ENCODE results near the gene RBP3.
"Not testable (repeated sequence)": the region's sequence is repeated elsewhere in the genome, so short reads cannot be mapped to it uniquely, and the experiment has no call there.

RBP3 gene

DNA sequence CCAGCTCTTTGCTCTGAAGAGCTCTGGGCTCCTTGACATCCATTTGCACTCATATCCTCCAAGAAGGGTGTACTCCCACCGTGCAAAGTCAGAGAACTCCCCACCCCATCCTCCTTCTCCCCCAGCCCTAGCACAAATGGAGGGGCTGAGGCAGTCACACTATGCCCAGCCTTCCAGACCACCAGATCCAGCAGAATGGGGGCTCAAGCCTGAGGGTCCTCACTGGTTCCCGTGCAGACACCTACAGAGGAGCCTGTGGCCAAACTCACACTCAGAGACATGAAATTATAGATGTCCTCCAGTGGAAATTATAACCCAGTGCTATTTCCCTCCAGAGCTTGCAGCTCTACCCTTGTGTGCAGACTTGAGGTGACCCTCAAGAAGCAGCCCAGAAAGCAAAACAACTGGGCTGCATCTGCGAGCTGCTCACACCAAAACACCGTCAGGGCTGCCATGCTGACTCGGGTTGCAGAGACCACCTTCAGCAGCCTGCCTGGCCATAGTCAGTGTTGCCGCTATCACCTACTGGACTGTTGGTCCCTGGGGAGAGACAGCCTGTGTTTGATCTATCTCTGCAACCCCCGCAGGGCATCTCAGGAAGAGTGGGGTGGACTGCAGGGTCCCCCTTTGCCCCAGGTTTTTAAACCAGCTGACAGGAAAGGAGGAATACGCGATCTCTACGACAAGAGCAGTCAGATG lies 28.5 kb downstream of the RBP3 start:
- DNase-seq = no peak

DNA sequence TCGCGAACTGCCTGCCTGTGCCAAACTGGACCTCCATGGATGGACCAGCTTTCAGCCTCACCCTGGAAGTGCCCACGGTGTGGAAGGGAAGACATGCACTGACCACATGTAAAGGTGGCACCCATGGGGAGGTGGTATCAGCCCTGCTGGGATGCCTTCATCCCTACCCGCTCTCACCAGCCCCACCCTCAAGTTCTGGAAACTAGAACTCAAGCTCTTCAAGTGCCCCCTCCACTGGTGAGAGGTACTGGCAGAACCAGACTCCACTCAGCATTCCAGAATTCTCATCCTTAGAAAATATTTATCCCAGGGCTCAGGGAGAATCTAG lies 30.0 kb downstream of the RBP3 start:
- no peak for DNase-seq

GRCh38 chr10:47378606-47379444 lies 30.7 kb downstream of the RBP3 start:
- no peak for DNase-seq

DNA sequence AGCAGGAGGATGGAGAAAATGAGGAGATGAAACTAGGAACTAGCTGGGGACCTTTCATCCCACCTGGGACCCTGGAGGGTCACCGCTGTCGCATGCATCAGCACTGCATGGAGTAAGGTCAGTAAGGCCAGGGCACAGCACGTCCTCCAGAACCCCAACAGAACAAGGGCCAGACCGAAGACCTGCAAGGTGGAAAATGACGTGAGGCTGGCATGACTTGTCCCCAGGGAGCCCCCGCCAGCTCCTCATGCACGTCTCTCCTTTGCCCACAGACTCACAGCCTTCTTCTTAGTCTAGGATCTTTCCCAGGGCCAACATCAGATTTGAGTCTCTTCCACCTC lies 31.3 kb downstream of the RBP3 start:
- no peak for DNase-seq

GRCh38 chr10:47379901-47380300 lies 31.7 kb downstream of the RBP3 start:
- no peak for DNase-seq

DNA sequence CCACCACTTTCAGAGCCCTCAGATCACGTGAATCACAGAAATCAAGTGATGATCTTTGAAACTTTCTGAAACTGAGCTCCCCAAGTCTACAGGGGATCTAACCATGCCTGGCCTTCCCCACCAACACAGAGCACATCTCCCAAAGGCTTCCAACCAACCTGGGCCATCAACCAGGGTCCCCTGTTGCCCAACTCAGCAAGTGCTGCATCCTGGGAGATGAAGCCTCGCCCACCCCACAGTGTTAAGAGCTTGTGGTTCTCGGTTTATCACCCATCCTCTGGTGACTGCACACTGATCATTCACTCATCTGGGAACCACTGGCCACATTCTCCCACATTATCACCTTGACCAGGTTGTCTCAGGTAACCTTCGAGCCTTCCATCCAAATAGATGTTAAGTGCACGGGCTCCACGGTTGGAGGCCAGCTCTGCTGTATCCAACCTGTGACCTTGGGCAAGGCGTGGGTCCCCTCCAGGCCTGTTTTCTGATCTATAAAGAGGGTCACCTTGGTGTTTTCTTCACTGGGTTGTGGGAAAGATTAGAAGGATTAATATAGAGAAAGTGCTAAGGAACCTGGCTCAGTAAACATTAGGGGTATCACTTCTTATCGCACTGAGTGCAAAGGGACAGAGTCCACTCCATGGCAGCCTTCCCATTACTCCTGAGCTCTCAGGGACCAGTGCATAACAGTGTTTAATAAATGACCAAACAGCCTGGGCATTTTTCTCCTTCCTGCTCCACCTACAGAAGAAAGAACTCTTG lies 32.4 kb downstream of the RBP3 start:
- DNase-seq = no peak

DNA sequence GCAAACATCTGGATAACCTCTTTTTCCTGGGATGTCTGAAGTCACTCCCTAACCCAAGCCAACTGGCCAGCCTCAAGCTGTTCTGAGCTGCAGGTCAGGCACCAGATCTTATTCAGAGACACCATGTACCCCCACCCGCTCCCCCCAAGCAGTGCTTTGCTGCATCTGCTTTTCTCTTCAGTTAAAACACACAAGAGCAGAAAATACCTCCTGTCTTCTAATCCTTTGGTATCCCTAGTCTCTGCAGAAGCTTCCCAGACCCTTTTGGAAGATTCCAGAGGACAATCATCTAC lies 32.9 kb downstream of the RBP3 start:
- DNase-seq = no peak

DNA sequence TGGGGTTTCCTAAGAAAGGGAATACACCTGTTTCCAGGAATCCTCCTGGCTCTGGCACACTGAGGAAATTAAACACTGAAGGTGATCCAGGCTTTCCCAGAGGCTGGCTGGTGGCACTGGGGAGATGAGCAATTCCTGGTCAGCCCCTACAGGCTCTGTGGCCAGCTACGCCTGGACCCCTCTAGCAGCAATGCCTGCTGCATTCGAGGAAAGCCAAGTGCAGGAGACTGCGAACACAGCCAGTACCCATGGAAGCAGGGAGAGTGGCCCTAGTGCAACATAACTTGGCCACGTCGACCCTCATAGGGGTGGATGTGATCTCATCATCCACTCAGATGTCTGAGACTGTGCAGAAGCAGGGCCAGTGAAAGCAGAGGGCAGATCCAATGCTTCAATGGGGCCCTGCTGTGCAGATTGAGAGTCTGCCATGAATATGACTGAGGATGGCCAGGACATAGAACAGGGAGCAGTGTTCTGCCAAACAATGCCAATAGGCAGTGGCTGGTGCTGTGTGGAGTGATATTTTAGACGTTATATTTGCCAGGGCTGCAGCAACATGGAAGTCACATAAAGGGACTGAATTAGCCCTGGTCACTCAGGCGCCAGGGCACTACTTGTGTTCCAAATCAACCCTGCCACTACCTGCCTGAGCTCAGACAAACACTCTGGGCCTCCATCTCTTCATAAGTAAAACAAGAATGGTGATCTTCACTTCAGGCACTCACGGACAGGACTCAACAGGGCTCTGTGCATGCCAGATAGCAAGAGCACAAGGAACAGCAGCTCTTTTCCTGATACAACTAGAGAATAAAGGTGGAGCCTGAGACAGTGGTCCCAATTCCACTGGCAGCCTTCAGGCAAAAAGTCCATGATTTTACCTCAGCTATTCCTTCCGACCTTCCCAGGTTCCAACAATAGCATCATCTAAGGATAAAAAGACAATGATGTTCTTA lies 33.5 kb downstream of the RBP3 start:
- DNase-seq = no peak

DNA sequence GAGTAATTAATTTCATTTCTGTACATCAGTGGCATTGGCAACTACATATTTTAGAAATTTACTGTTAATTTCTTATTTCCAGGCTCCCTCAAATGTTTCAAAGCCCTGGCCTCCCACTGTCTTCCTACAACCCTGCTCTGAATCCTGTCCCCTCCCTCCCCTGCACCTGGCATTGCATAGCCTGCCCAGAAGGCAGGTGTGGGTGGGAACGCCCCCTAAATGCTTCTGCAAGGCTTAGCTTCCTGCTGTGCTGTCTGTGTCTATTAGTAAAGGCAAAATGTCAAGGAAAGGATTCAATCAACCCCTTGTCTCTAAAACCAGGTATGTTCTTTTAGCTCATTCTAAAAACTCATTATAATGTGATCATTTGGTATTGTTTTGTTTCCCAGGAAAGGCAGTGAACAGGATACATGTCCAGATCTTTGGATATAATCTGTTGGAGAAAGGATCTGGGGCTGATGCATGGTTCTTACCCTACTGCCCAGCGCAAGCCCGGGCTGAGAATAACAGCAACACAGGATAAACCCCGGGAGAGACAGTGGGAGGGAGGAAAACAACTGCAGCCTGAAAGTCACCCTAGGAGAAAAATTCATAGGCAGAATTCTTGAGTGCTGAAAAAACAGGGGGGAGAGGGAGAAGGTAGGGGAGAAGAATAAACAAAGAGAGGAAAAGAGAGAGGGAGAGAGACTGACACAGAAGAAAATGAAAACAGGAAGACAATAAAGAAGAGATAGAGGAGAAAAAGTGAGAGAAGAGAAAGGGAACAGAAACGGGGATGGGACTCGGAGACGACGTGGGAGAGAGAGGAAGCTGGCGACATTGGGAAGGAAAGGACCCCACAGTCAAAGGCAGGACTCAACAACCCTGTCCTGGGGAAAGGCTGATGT lies 35.3 kb downstream of the RBP3 start:
- DNase-seq = no peak

DNA sequence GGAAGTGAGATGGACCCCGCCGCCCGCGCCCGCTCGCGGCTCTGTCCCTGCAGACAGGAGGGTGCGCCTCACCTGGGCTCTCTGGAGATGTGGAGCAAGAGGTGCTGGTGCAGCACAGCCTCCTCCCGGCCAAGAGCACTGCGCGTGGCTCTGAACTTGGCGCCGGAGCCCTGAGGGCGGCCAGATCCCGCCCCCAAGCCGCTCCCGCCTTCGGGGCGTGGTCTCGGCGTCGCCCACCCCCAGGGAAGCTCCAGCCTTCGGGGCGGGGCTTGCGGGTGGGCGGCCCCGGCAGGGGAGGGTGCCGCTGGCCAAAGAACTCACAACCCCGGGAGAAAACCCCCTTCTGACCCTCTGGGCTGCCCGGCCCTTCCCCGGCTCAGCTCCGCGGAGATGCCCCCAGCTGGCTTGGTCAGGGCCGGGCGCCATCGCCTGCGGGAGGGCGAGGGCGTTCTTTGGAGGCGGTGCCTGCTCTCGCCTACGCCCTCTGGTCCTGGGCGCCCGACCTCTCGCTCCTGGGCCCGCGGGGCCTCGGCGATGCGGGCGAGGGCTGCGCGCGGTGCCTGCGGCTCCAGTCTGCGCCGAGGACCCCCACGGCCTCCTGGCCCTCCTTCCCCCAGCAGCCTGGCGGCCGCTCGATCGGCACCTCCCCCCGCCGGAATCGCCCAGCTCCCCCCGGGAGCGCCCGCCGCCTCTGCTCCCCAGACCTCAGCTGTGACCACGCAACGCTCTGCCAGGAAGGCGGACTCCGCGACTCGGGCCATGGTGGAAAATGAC lies 36.2 kb downstream of the RBP3 start, which contains the start of gene ZNF488:
Gene ZNF488, minus strand, starts transcription at position 146 of the 774 bp plus-strand sequence. CDS start 15,464 bp downstream, outside the sequence.
- DNase-seq = peak; percentile 38 to 65

DNA sequence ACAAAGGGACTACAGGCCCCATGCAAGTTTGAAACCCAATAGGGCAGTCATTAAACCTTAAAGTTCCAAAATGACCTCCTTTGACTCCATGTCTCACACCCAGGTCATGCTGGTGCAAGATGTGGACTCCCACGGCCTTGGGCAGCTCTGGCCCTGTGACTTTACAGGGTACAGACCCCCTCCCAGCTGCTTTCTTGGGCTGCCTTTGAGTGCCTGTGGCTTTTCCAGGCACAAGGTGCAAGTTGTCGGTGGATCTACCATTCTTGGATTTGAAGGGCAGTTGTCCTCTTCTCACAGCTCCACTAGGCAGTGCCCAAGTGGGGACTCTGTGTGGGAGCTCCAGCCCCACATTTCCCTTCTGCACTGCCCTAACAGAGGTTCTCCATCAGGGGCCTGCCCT lies 37.9 kb downstream of the RBP3 start:
- not testable (repeated sequence) for DNase-seq

DNA sequence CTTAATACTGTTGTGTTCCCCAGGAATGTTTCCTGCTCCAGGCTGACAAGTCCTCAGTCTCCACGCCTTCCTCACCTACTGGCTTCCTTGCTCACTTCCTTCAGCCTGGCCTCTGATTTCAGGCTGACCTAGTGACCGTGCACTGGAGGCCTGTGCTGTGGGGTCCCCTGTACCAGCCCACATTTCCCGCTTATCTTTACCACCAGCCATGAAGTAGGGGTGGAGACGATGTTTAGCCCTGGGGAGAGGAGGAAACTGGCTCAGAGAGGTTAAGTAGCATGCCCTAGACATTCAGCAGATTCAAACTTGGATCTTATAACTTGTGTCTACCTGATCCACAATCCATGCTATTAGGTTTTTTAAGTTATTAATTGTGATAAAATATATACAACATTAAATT lies 40.7 kb downstream of the RBP3 start:
- DNase-seq = no peak

DNA sequence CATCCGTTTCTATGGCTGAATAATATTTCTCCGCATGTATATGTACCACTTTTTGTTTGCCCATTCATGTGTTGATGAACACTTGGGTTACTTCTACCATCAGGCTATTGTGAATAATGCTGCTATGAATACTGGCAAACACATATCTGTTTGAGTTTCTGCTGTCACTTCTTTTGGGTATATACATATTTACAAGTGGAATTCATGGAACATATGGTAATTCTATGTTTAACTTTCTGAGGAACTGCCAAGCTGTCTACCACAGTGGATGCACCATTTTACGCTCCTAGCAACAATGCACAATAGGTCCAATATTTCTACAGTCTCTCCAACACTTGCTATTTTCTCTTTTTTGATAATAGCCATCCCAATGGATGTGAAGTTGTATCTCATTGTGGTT lies 41.5 kb downstream of the RBP3 start:
- DNase-seq = no peak

DNA sequence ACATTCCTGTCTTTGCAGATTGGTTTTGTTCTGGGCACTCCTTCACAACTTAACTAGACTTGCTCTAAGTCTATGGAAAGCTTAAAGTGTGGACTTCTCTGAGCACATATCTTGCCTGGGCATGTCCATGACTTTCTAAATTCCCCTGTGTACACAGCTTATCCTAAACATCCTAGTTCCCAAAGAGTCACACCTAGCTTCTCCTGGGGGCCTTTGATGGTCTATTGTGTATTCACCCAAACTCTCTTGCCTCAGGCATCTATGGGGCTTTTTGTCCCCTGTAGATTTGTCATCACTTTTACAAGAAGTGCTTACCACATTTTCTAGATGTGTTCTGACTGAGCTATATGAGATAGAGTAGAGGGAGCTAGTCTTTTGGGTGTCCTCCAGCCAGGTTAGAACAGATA lies 48.2 kb downstream of the RBP3 start:
- DNase-seq = no peak

DNA sequence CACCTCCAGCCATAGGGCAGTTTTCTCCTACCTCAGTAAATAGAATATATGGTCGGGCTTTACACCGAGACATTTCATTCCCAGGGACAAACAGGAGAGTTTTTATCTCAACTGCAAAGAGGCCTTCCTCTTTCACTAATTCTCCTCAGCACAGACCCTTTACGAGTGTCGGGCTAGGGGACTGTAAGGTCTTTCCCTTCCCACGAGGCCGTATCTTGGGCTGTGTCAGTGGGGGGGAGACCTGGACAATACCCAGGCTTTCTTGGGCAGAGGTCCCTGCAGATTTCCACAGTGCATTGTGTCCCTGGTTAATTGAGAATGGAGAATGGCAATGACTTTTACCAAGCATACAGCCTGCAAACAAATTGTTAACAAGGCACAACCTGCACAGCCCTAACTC lies 49.1 kb downstream of the RBP3 start:
- DNase-seq = no peak

- DNase-seq = no peak
Observed at GRCh38 chr10:47400251-47400650, 52.1 kb downstream of the RBP3 start.

GRCh38 chr10:47400786-47401185 lies 52.6 kb downstream of the RBP3 start:
- DNase-seq = no peak

- DNase-seq = no peak
Observed at GRCh38 chr10:47401210-47401609, 53.0 kb downstream of the RBP3 start.

- DNase-seq = no peak
Observed at GRCh38 chr10:47401874-47402640, 53.9 kb downstream of the RBP3 start.

DNA sequence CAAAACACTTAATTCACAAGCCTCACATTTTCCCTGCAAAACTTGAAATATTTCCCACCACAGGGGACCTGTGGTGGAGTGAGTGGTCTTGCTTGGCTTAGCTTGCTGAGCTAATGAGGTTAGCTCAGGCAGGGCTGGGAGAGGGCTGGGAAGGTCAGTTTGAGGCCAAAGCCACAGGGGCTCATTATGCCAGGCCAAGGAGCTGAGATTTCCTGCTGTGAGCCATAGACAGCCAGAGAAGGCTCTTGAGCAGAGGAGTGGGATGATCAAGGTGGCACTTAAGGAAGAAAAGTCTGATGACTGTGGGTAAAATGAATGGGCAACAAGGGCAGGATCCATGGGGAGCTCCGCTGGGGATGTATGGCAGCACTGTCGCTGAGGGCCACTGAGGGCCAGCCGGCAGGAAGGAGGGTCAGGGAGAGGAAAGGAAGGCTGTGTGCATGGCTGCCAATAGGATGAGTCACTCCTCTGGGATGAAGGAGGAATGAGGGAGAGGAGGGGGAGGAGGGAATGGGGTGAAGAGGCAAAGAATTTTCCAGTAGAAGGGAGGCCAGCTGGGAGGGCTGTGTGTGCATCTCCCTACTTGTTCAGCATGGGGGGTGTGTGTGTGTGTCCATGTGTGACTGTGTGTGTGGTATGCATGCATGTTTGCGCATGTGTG lies 54.6 kb downstream of the RBP3 start:
- peak; percentile 59 to 87 for DNase-seq

Data from SW 1271 (cell line).